Right lobe of liver (tissue), 4 donors: ENCODE measurements around the gene CDYL2.

ENCODE experiments used
- POLR2A ChIP-seq: fragments of 450-650 bp; IDR thresholded peaks from one replicate; pipeline ENCODE4 v1.6.1; 2017; ENCODE audit warnings: antibody characterized with exemption, mild to moderate bottlenecking
- TF ChIP-seq, protein P1 (sequence below), 4 donors: fragments of 200-600 bp in 3 of 4; fragments of 450-650 bp in 1 of 4; IDR thresholded peaks; one replicate each; pipeline versions ENCODE4 v1.5.1 to v1.8.0; 2016 to 2022; ENCODE audit warnings: antibody characterized with exemption in 4 of 4, mild to moderate bottlenecking in 2 of 4
- donor health status: DM: no; HTN: no; CAD: no.
- donor health status: DM: no; HTN: no; CAD: no.
- donor health status: DM: no; HTN: yes; CAD: no.

DNA sequence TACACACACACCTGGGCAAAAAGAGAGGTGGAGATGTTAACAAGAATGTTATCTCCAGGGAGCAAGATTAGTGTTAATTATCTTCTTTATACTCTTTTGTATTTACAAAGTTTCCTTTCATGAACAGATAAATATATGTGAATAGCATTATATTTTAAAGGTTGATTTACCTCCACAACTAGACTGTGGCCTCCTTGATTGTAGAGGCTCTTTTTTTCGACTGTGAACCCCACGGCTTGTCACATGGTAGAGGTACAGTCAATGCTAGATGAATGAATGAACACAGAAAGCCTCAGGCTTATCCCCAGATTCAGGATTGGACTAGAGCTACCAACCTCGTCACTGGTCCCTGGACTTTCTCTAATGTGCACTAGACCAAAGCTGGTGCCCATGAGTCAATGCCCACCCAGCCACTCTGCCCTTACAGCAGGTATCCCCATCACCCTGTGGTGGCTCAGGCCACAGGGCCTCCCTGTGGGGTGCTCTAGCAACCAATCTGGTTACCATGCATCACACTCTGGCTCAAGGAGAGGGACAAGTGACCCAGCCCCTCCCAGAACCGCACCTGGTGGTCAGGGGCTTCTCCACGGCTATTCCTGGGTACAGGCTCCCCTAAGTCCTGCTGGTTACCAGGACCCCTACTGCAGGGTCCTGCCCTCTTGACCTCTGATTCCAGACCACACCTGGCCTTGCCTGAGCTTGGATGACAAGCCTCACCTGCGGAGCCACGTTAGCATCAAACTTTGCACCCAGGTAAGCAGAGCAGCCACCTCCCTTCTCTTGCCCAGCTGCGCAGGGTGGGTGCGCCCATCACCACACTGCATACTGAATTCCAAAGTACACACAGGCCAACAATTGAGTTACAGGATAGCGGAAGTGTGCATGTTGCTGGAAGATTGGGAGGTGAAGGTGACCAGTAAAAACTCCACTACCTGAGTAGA, 101.0 kb downstream of the CDYL2 start:
- TF ChIP-seq, protein P1, sequence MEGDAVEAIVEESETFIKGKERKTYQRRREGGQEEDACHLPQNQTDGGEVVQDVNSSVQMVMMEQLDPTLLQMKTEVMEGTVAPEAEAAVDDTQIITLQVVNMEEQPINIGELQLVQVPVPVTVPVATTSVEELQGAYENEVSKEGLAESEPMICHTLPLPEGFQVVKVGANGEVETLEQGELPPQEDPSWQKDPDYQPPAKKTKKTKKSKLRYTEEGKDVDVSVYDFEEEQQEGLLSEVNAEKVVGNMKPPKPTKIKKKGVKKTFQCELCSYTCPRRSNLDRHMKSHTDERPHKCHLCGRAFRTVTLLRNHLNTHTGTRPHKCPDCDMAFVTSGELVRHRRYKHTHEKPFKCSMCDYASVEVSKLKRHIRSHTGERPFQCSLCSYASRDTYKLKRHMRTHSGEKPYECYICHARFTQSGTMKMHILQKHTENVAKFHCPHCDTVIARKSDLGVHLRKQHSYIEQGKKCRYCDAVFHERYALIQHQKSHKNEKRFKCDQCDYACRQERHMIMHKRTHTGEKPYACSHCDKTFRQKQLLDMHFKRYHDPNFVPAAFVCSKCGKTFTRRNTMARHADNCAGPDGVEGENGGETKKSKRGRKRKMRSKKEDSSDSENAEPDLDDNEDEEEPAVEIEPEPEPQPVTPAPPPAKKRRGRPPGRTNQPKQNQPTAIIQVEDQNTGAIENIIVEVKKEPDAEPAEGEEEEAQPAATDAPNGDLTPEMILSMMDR (IDR thresholded peaks at IDR 0.05), result no peak
- no peak for TF ChIP-seq POLR2A
